ENCODE results near the gene IFT25.

- TF ChIP-seq ZNF658 (tag by site-specific recombination; IDR thresholded peaks at IDR 0.05) (no peak), ZBTB49 (tag by site-specific recombination; IDR thresholded peaks at IDR 0.05; ENCODE audit: low read depth) (no peak), YY1 (tag by site-specific recombination; IDR thresholded peaks at IDR 0.05) (no peak), CTCF (tag by site-specific recombination; IDR thresholded peaks at IDR 0.05) (no peak), PRDM4 (tag by site-specific recombination; IDR thresholded peaks at IDR 0.05) (no peak), MYNN (tag by site-specific recombination; IDR thresholded peaks at IDR 0.05; ENCODE audit: borderline replicate concordance) (no peak), HOXA7 (CRISPR knock-in tag; IDR thresholded peaks at IDR 0.05; ENCODE audit: borderline replicate concordance) (no peak), ZNF350 (tag by site-specific recombination; IDR thresholded peaks at IDR 0.05) (no peak), ZNF394 (tag by site-specific recombination; IDR thresholded peaks at IDR 0.05; ENCODE audit: borderline replicate concordance) (no peak), ZNF654 (tag by site-specific recombination; IDR thresholded peaks at IDR 0.05; ENCODE audit: low read depth) (no peak), TCF7L2 (IDR thresholded peaks at IDR 0.05; ENCODE audit: borderline replicate concordance, low read depth, low read length) (no peak), ZNF148 (tag by site-specific recombination; IDR thresholded peaks at IDR 0.05; ENCODE audit: borderline replicate concordance) (no peak), ZNF776 (tag by site-specific recombination; IDR thresholded peaks at IDR 0.05; ENCODE audit: borderline replicate concordance) (no peak)
- TF ChIP-seq, protein P1, sequence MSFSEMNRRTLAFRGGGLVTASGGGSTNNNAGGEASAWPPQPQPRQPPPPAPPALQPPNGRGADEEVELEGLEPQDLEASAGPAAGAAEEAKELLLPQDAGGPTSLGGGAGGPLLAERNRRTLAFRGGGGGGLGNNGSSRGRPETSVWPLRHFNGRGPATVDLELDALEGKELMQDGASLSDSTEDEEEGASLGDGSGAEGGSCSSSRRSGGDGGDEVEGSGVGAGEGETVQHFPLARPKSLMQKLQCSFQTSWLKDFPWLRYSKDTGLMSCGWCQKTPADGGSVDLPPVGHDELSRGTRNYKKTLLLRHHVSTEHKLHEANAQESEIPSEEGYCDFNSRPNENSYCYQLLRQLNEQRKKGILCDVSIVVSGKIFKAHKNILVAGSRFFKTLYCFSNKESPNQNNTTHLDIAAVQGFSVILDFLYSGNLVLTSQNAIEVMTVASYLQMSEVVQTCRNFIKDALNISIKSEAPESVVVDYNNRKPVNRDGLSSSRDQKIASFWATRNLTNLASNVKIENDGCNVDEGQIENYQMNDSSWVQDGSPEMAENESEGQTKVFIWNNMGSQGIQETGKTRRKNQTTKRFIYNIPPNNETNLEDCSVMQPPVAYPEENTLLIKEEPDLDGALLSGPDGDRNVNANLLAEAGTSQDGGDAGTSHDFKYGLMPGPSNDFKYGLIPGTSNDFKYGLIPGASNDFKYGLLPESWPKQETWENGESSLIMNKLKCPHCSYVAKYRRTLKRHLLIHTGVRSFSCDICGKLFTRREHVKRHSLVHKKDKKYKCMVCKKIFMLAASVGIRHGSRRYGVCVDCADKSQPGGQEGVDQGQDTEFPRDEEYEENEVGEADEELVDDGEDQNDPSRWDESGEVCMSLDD (tag by site-specific recombination; IDR thresholded peaks at IDR 0.05) = no peak
Measured at GRCh38 chr1:53906121-53906520, 39.4 kb downstream of the IFT25 start.

All from HEK293 (cell line).